HG03159 (cell line): ENCODE measurements around the gene AP2A2.
"Not testable (repeated sequence)": the region's sequence is repeated elsewhere in the genome, so short reads cannot be mapped to it uniquely, and the experiment has no call there.

Experiments
- ATAC-seq: cut with Tn5 transposase; IDR thresholded peaks from one replicate; pipeline ENCODE4 v1.9.1; 2021; ENCODE audit warnings: mild to moderate bottlenecking, moderate library complexity; ENCODE audit not compliant: unreplicated experiment

The AP2A2 gene

GRCh38 chr11:953512-953911 is 27.8 kb downstream of the AP2A2 start:
- ATAC-seq = no peak

- ATAC-seq = no peak
Observed at GRCh38 chr11:954392-955153, 28.9 kb downstream of the AP2A2 start.

GRCh38 chr11:955154-956063 is 29.7 kb downstream of the AP2A2 start:
- no peak for ATAC-seq

DNA sequence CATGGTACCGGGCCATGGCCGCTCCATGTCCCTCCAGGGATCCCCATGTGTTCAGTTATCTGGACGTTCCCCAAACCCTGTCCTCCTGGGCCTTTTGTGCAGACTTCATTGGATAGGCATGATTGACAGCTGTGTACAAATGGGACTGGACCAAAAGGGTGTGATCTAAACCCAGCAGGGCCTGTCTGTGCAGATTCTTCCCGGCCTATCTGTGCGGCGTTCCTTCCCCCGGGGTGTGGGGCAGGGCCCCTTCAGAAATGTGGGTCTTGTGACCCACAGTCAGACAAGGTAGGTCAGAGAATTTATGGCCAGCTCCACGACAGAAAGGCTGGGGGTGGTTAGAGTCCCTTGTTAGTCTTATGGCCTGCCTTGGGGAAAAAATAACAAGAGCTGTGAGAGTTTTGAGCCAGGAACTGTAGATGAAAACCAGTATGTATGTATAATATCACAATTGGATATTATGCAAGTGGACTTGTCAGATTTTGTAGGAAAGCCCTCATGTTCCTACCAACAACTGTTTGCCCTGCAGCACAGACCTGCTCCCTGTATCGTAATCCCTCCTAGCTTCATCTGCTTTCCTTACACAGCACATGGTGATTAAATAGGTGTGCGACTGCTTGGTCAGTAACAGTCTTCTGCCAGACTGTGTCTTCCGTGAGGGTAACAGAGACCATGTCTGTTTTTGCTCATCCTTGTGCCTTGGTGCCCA is 31.7 kb downstream of the AP2A2 start:
- ATAC-seq = no peak

- no peak for ATAC-seq
Observed at GRCh38 chr11:958101-958500, 32.4 kb downstream of the AP2A2 start.

DNA sequence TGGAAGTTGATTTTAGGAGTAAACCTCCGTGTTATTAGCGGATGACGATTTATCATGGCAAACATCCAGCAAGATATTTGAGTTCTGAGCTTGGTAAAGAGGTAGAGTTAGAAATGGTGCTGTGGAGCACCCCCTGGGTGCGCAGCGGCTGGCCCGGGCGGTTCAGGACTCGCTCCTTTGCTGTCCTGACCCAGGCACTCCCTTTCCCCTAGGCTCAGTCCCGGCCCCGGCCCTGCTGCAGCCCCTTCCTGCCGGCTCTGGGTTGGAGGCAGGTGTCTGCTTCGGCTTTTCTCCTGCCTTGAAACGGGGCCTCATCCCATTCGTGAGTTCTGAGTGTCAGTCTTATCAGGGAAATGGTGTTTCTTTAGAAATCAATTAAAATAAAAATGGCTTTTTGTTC is 33.4 kb downstream of the AP2A2 start:
- no peak for ATAC-seq

GRCh38 chr11:959608-960007 is 33.9 kb downstream of the AP2A2 start:
- no peak for ATAC-seq

DNA sequence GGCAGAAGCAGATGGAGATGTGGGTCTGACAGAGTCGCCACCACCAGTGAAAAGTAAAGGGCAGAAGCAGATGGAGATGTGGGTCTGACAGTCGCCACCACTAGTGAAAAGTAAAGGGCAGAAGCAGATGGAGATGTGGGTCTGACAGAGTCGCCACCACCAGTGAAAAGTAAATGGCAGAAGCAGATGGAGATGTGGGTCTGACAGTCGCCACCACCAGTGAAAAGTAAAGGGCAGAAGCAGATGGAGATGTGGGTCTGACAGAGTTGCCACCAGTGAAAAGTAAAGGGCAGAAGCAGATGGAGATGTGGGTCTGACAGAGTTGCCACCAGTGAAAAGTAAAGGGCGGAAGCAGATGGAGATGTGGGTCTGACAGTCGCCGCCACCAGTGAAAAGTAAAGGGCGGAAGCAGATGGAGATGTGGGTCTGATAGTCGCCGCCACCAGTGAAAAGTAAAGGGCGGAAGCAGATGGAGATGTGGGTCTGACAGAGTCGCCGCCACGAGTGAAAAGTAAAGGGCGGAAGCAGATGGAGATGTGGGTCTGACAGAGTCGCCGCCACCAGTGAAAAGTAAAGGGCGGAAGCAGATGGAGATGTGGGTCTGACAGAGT is 35.7 kb downstream of the AP2A2 start:
- not testable (repeated sequence) for ATAC-seq

DNA sequence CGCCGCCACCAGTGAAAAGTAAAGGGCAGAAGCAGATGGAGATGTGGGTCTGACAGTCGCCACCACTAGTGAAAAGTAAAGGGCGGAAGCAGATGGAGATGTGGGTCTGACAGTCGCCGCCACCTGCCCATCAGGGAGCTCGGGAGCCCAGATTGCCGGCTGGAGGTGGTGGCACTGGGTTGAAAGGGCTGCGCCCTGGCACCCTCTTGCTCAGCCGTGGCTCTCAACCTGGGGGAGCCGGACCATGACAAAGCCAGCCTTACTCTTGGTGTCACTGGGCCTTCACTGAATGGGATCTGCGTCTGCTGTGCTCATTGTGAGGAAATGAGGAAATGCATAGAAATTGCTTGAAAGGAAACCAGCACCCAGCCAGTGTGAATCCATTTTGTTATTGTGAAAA is 36.3 kb downstream of the AP2A2 start:
- ATAC-seq = no peak

DNA sequence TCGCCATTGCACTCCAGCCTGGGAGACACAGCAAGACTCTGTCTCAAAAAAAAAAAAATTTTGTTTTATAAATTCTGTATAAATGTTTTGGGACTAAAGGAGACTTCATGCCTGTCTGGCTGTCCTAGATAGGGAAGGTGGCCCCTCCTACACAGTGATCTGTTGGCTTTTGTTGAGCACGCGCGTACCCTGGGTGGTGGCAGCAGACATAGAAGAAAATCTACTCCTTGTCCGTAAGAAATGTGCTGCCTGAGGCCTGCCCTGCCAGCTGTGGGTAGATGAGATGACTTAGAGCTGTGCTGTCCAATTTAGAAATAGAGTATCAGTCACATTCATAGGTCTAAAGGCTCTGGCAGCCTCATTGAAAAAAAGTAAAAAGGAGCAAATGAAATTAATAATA is 37.0 kb downstream of the AP2A2 start:
- no peak for ATAC-seq

- no peak for ATAC-seq
Observed at GRCh38 chr11:963852-964251, 38.2 kb downstream of the AP2A2 start.

GRCh38 chr11:965206-965775 is 39.6 kb downstream of the AP2A2 start:
- no peak for ATAC-seq

GRCh38 chr11:967995-968751 is 42.5 kb downstream of the AP2A2 start:
- no peak for ATAC-seq

GRCh38 chr11:968822-969221 is 43.2 kb downstream of the AP2A2 start:
- no peak for ATAC-seq

GRCh38 chr11:969651-970205 is 44.1 kb downstream of the AP2A2 start:
- ATAC-seq = no peak

- no peak for ATAC-seq
Observed at GRCh38 chr11:970319-970871, 44.7 kb downstream of the AP2A2 start.

DNA sequence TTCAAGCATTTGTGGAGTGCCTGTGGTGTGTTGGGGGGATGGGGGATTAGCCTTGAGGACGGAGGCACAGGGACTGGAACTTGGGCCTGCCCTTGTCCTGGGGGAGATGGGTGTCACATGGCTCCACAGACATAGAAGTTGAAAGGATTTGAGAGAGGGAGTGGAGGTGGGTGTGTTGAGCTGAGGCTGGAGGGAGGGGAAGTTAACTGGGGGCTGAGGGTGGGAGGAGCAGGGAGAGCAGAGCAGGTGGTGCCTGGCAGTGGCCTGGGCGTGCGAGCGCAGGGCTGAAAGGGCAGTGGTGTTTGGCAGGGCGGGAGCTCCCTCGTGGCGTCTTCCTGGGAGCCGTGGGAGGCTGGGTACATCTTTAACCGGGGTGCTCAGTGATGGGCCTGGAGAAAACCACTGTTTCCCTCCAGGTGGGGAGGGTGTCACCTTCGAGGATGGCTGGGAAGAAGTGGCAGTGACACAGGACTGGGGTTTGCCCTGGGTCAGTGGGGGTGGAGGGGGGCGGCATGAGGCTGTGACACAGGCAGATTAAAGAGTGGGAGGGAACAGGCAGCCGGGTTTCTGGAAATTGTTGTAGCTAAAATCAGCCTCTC is 45.5 kb downstream of the AP2A2 start:
- ATAC-seq = no peak

GRCh38 chr11:971731-972365 is 46.2 kb downstream of the AP2A2 start:
- no peak for ATAC-seq
